ENCODE measurements around the gene COBLL1.

COBLL1 gene

GRCh38 chr2:164793529-164793928 is 48.1 kb downstream of the COBLL1 start:
- no peak for DNase-seq (ENCODE audit: extremely low read depth, low read depth)
- TF ChIP-seq, protein P1, sequence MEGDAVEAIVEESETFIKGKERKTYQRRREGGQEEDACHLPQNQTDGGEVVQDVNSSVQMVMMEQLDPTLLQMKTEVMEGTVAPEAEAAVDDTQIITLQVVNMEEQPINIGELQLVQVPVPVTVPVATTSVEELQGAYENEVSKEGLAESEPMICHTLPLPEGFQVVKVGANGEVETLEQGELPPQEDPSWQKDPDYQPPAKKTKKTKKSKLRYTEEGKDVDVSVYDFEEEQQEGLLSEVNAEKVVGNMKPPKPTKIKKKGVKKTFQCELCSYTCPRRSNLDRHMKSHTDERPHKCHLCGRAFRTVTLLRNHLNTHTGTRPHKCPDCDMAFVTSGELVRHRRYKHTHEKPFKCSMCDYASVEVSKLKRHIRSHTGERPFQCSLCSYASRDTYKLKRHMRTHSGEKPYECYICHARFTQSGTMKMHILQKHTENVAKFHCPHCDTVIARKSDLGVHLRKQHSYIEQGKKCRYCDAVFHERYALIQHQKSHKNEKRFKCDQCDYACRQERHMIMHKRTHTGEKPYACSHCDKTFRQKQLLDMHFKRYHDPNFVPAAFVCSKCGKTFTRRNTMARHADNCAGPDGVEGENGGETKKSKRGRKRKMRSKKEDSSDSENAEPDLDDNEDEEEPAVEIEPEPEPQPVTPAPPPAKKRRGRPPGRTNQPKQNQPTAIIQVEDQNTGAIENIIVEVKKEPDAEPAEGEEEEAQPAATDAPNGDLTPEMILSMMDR (IDR thresholded peaks at IDR 0.05; ENCODE audit: low read depth, low read length): no peak

DNA sequence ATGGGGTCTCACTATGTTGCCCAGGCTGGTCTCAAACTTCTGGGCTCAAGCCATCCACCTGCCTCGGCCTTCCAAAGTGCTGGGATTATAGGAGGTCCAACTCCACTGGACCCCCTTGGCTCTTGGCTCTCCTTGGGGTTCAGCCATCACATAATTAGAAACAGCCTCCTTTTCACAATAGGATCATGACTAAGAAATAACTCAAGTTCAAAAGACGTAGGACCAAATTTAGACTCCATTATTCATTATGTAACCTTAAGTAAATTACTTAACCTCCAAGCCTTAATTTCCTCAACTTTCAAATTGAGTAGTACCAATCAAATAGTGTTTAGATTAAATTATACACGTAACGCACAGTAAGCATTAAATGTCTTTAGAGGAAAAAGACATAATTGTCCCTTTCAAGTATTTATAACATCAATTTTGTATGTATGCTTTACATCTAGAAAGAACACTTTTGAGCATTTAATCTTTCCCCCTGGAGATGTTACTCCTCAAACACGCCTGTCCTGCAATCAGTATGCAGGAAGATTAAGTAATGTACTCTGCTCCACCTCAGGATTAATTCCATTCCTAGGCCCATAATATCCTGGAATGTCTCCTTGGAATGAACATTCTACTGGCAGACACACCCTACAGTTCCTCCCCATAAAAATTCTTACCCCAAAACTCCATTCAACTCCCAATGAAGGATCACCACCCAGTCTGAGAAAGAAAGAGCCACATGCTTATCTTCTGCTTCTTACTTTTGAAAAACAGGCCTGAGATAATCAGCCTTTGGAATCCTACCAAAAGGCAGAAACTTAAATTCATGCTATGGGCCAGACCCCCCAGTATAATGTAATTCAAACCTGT is 49.1 kb downstream of the COBLL1 start:
- TF ChIP-seq, protein P1 (IDR thresholded peaks at IDR 0.05; ENCODE audit: low read depth, low read length): no peak
- DNase-seq (ENCODE audit: extremely low read depth, low read depth): no peak

DNA sequence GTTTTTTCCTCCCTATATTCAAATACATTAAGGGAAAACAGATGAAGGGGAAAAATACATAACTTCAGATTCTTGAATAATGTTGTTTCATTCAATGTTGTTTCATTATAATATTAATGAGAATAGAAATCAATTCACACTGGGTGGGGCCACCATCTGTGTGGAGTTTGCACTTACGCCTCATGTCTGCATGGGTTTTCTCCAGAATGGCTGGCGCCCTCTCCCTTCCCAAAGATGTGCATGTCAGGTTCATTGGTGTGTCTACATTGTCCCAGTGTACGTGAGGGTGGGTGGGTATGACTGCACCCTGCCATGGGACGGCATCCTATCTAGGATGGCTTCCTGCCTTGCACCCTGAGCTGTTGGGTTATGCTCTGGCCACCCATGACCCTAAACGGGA is 51.7 kb downstream of the COBLL1 start:
- TF ChIP-seq, protein P1 (IDR thresholded peaks at IDR 0.05; ENCODE audit: low read depth, low read length): no peak

GRCh38 chr2:164786787-164787186 is 54.8 kb downstream of the COBLL1 start:
- TF ChIP-seq, protein P1 (IDR thresholded peaks at IDR 0.05; ENCODE audit: low read depth, low read length): no peak
- DNase-seq (ENCODE audit: extremely low read depth, low read depth): no peak

More for the DNA sequence above, 51.7 kb downstream of the COBLL1 start:
- no peak for DNase-seq (ENCODE audit: extremely low read depth, low read depth)

DNA sequence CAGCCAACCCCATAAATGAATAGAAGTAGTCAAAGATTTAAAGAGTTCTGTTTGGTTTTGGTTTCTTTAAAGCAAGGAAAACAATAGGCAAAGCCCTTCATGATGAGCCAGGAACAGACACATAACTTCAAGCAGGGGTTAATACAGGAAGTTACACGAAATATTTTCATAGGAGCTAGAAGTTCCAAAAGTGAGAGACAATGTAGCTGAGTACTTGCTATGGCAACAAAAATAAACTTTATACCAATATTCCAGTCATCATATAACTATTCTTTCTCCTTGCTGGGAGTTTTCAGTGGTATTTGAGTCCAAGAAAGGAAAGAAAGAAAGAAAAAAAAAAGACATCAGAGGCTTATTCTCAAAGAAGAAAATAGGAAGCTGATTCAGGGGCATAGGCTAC is 56.2 kb downstream of the COBLL1 start:
- TF ChIP-seq, protein P1 (IDR thresholded peaks at IDR 0.05; ENCODE audit: low read depth, low read length): no peak
- no peak for DNase-seq (ENCODE audit: extremely low read depth, low read depth)

DNA sequence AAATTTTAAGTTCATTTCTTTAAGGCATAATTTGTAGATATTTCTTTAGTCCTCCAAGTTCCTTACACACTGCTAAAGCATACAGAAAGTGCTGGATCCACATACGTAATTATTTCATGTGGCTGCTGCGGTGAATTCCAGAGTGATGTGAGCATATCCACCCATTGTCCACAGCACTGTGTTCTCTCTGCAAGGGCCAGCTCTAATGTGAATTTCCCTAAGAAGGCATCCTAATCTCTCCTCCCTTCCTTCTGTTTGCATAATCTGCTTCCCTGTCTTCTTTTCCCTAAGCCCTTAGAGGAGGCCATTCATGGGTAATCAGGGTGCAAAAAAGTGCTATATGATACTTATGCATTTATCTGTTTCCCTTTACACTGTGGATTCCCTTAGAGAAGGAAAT is 57.2 kb downstream of the COBLL1 start:
- DNase-seq (ENCODE audit: extremely low read depth, low read depth): no peak
- TF ChIP-seq, protein P1 (IDR thresholded peaks at IDR 0.05; ENCODE audit: low read depth, low read length): no peak

GRCh38 chr2:164782323-164782722 is 59.3 kb downstream of the COBLL1 start:
- TF ChIP-seq, protein P1 (IDR thresholded peaks at IDR 0.05; ENCODE audit: low read depth, low read length): no peak
- no peak for DNase-seq (ENCODE audit: extremely low read depth, low read depth)

All from AG09319 (cell line).